Keratinocyte (primary cell): ENCODE data around the gene NCOA6. TPM values are rescaled to one million over a fixed set of nuclear protein-coding genes. Genes with fewer than 3 reads are reported as not detected.

Experiments used
- DNase-seq: peaks from one replicate; pipeline ENCODE4 v3.0.0-alpha.2; 2011; ENCODE audit warnings: low read depth, missing footprints, low spot score
- FAIRE-seq: peaks from 2 replicates; lab custom pipeline; 2011; peaks lifted over from hg19 to GRCh38; lab: Jason Lieb, UNC
- H2AFZ ChIP-seq: 2 replicates; pipeline ENCODE4 v1.6.0; 2012; ENCODE audit warnings: low read length, control low read depth, inconsistent platforms; ENCODE audit not compliant: control insufficient read depth
- H3K27ac ChIP-seq: 2 replicates; pipeline ENCODE4 v1.5.1; 2011; ENCODE audit warnings: low read length; ENCODE audit not compliant: control insufficient read depth, insufficient read depth
- H3K27me3 ChIP-seq: 3 replicates; pipeline ENCODE4 v1.6.0; 2011; ENCODE audit warnings: low read length; ENCODE audit not compliant: control insufficient read depth, insufficient read depth; ENCODE audit errors: extremely low read depth
- H3K36me3 ChIP-seq, 2 experiments: 2 replicates in 1 of 2; 3 replicates in 1 of 2; pipeline ENCODE4 v1.5.1; 2011; ENCODE audit warnings: low read length in 2 of 2, mild to moderate bottlenecking in 1 of 2; ENCODE audit not compliant: control insufficient read depth in 2 of 2, insufficient read depth in 2 of 2; ENCODE audit errors: extremely low read depth in 1 of 2
- H3K4me1 ChIP-seq: 3 replicates; pipeline ENCODE4 v1.5.1; 2011; ENCODE audit warnings: low read length; ENCODE audit not compliant: control insufficient read depth, insufficient read depth; ENCODE audit errors: extremely low read depth
- H3K4me2 ChIP-seq: 3 replicates; pipeline ENCODE4 v1.6.0; 2011; ENCODE audit warnings: low read depth, low read length; ENCODE audit not compliant: control insufficient read depth, insufficient read depth; ENCODE audit errors: extremely low read depth
- H3K4me3 ChIP-seq, 3 experiments: fragments of 200-600 bp in 1 of 3; sonication (generic) in 1 of 3; 2 replicates in 2 of 3; 3 replicates in 1 of 3; pipeline ENCODE4 v1.5.1; 2011 to 2016; ENCODE audit warnings: low read length in 3 of 3, mild to moderate bottlenecking in 3 of 3, control low read depth in 2 of 3, inconsistent platforms in 1 of 3, low read depth in 1 of 3, mixed read lengths in 1 of 3, mixed run types in 1 of 3, moderate library complexity in 1 of 3; ENCODE audit not compliant: control insufficient read depth in 2 of 3, insufficient read depth in 2 of 3; ENCODE audit errors: extremely low read depth in 1 of 3
- H3K79me2 ChIP-seq: 2 replicates; pipeline ENCODE4 v1.6.0; 2012; ENCODE audit warnings: low read length; ENCODE audit not compliant: control insufficient read depth, insufficient read depth
- H3K9ac ChIP-seq: 3 replicates; pipeline ENCODE4 v1.6.0; 2011; ENCODE audit warnings: low read length; ENCODE audit not compliant: control insufficient read depth, insufficient read depth; ENCODE audit errors: extremely low read depth
- H3K9me1 ChIP-seq: 3 replicates; pipeline ENCODE4 v1.6.0; 2011; ENCODE audit warnings: low read length; ENCODE audit not compliant: control insufficient read depth, insufficient read depth; ENCODE audit errors: extremely low read depth
- H3K9me3 ChIP-seq: 2 replicates; pipeline ENCODE4 v1.5.1; 2012; ENCODE audit warnings: low read depth, low read length; ENCODE audit not compliant: control insufficient read depth
- H4K20me1 ChIP-seq: 3 replicates; pipeline ENCODE4 v1.6.0; 2011; ENCODE audit warnings: low read length; ENCODE audit not compliant: control insufficient read depth, insufficient read depth; ENCODE audit errors: extremely low read depth
- EZH2 ChIP-seq: IDR thresholded peaks from one replicate; pipeline ENCODE4 v1.6.1; 2012; ENCODE audit warnings: inconsistent platforms, mild to moderate bottlenecking, low read length, moderate library complexity
- dilution Hi-C: fragments of 300-500 bp; cut with MboI; formaldehyde crosslinking; loops from one replicate; pipeline ENCODE4 v1.7.0; 2020; ENCODE audit warnings: low sequenced_read_pairs; ENCODE audit not compliant: extremely low pct_ligation_motif_present
- polyA plus RNA-seq, 5 experiments: library from polyadenylated mRNA; depleted of rRNA in 3 of 5; stranded (reverse) in 3 of 5; stranded (forward) in 1 of 5; unstranded in 1 of 5; fragments of >200 nt; gene quantifications; 1 replicate in 1 of 5; 2 replicates in 3 of 5; 3 replicates in 1 of 5; pipeline versions ENCODE4 v1.2.1 to v1.2.3, GENCODE V29; 2011 to 2012; ENCODE audit warnings: missing spikeins in 2 of 5, low read depth in 1 of 5, low replicate concordance in 1 of 5
- TF ChIP-seq, protein P1 (sequence below), 3 experiments: IDR thresholded peaks in 1 of 3; conservative IDR thresholded peaks in 1 of 3; optimal IDR thresholded peaks in 1 of 3; 2 replicates in 2 of 3; 3 replicates in 1 of 3; pipeline versions ENCODE3 to v1.5.1; 2011; ENCODE audit warnings: low read length in 3 of 3, mild to moderate bottlenecking in 3 of 3, moderate library complexity in 2 of 3, control low read depth in 1 of 3, inconsistent platforms in 1 of 3; ENCODE audit not compliant: insufficient read depth in 2 of 3; ENCODE audit errors: extremely low read depth in 1 of 3

NCOA6 gene
- polyA plus RNA-seq, 1 donor (not counting 4 experiments of a cell fraction or from before 2014, with no cell fraction given) = 13.3 TPM

DNA sequence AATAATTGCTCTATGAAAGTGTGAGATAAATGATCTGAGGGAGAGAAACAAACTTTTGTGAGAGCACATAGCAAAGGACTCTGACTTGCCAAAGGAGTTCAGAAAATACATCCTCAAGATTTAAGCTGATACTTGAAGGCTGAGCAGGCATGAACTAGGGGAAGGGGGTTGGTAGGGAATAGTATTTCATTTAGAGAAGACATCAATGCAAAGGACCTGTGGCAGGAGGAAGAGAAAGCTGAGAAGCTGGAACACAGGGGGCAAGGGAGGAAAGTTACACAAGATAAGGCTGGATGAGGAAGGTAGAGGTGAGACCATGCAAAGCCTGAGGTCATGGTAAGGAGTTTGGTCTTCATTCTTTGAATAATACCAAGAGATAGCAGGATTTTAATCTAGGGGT lies 50.6 kb downstream of the NCOA6 start:
- H3K4me1 ChIP-seq = peaks cover 5% of the 10 kb centered on the region
- no peak for TF ChIP-seq EZH2
- TF ChIP-seq, protein P1, sequence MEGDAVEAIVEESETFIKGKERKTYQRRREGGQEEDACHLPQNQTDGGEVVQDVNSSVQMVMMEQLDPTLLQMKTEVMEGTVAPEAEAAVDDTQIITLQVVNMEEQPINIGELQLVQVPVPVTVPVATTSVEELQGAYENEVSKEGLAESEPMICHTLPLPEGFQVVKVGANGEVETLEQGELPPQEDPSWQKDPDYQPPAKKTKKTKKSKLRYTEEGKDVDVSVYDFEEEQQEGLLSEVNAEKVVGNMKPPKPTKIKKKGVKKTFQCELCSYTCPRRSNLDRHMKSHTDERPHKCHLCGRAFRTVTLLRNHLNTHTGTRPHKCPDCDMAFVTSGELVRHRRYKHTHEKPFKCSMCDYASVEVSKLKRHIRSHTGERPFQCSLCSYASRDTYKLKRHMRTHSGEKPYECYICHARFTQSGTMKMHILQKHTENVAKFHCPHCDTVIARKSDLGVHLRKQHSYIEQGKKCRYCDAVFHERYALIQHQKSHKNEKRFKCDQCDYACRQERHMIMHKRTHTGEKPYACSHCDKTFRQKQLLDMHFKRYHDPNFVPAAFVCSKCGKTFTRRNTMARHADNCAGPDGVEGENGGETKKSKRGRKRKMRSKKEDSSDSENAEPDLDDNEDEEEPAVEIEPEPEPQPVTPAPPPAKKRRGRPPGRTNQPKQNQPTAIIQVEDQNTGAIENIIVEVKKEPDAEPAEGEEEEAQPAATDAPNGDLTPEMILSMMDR (optimal IDR thresholded peaks at IDR 0.05 in 1 of 3, IDR thresholded peaks at IDR 0.05 in 1 of 3, conservative IDR thresholded peaks at IDR 0.05 in 1 of 3; ENCODE audit: extremely low read depth in 1 of 3, insufficient read depth in 2 of 3, low read length in 3 of 3) = no peak
- dilution Hi-C loops = no loop called here
- FAIRE-seq = no peak
- no peak overlapping the region for H2AFZ ChIP-seq
- DNase-seq = no peak
- no peaks in the 10 kb centered on the region for H3K9me1 ChIP-seq
- no peak overlapping the region for H3K9ac ChIP-seq
- no peaks in the 10 kb centered on the region for H3K9me3 ChIP-seq
- H3K27me3 ChIP-seq = no peaks in the 10 kb centered on the region
- H3K79me2 ChIP-seq = no peaks in the 10 kb centered on the region
- no peaks in the 10 kb centered on the region for H4K20me1 ChIP-seq
- peaks cover 12 to 14% of the 10 kb centered on the region in 2 experiments for H3K36me3 ChIP-seq
- H3K27ac ChIP-seq = no peak overlapping the region
- H3K4me3 ChIP-seq = no peak overlapping the region
- H3K4me2 ChIP-seq = no peak overlapping the region

DNA sequence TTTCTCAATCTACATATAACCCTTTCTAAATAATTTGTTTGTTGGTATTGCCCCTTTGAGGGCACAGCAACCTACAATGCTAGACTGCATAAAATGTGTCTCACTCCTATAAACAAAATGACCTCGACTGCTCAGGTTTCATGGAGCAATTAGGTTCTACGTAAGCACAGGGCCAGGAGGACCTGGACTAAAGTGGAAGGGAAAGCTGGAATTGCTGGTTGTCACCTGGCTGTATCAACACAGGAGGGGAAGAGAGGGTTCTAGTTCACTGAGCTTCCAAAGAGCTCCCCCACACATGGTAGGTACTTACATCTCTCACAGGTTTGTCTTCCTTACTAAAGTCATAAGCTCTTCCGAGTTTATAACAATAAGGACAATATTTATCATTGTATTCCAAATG lies 51.0 kb downstream of the NCOA6 start:
- TF ChIP-seq, protein P1 (optimal IDR thresholded peaks at IDR 0.05 in 1 of 3, IDR thresholded peaks at IDR 0.05 in 1 of 3, conservative IDR thresholded peaks at IDR 0.05 in 1 of 3; ENCODE audit: extremely low read depth in 1 of 3, insufficient read depth in 2 of 3, low read length in 3 of 3) = no peak
- TF ChIP-seq EZH2 = no peak
- Histone ChIP-seq H2AFZ (no peak overlapping the region), H3K27ac (no peak overlapping the region), H3K4me2 (no peak overlapping the region), H3K4me1 (peaks cover 5% of the 10 kb centered on the region), H3K27me3 (no peaks in the 10 kb centered on the region), H4K20me1 (no peaks in the 10 kb centered on the region), H3K36me3 (peaks cover 11 to 12% of the 10 kb centered on the region in 2 experiments), H3K9me1 (no peaks in the 10 kb centered on the region), H3K9me3 (no peaks in the 10 kb centered on the region), H3K79me2 (no peaks in the 10 kb centered on the region), H3K4me3 (no peak overlapping the region), H3K9ac (no peak overlapping the region)
- FAIRE-seq = no peak
- no peak for DNase-seq
- dilution Hi-C loops = no loop called here
